GM12891 (cell line): ENCODE data around the gene DDX31.

Source experiments
- DNase-seq: peaks from one replicate; pipeline ENCODE4 v3.0.0; 2011; ENCODE audit warnings: low spot score; ENCODE audit not compliant: insufficient read length
- FAIRE-seq: peaks from 2 replicates; lab custom pipeline; 2011; peaks lifted over from hg19 to GRCh38; lab: Jason Lieb, UNC
- PAX5 ChIP-seq: IDR thresholded peaks from 2 replicates; pipeline ENCODE4 v1.6.1; 2011; ENCODE audit warnings: low read length, moderate library complexity, mild to moderate bottlenecking; ENCODE audit not compliant: insufficient read depth, severe bottlenecking
- POLR2A ChIP-seq: IDR thresholded peaks from 2 replicates; pipeline ENCODE4 v1.6.1; 2011; ENCODE audit warnings: low read depth, low read length, control low read depth
- POLR2AphosphoS5 ChIP-seq: IDR thresholded peaks from 2 replicates; pipeline ENCODE4 v1.6.1; 2011; ENCODE audit warnings: low read depth, low read length, control low read depth
- POU2F2 ChIP-seq: IDR thresholded peaks from 2 replicates; pipeline ENCODE4 v1.6.1; 2011; ENCODE audit warnings: low read depth, mild to moderate bottlenecking, control low read depth, low read length, moderate library complexity
- SPI1 ChIP-seq: IDR thresholded peaks from 2 replicates; pipeline ENCODE4 v1.6.1; 2011; ENCODE audit warnings: low read depth, low read length, control low read depth
- TAF1 ChIP-seq: IDR thresholded peaks from 2 replicates; pipeline ENCODE4 v1.6.1; 2011; ENCODE audit warnings: low read depth, low read length, control low read depth

DDX31 gene

DNA sequence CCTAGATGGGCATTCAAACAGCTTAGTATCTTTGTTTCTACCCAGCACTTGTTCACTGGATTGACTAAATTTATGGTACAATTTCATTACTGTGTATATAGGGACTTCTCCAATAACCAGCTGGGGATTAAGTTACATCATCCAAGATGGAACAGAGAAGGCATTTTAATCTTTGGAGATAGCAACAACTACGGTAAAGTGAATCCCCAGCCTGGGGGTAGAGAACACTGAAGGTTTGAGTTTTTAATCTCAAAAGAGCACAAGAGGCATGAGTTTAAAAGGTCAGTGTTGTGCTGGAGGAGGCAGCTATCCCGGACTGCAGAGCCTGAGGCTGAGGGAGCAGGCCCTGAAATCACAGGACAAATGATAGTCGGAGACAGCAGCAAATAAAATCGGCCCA, 28.6 kb downstream of the DDX31 start:
- no peak for DNase-seq
- no peak for FAIRE-seq
- no peak for TF ChIP-seq POLR2A
- no peak for TF ChIP-seq POLR2AphosphoS5
- no peak for TF ChIP-seq SPI1
- no peak for TF ChIP-seq TAF1
- TF ChIP-seq PAX5: no peak
- TF ChIP-seq POU2F2: no peak

- no peak for FAIRE-seq
- TF ChIP-seq SPI1 (no peak), TAF1 (no peak), PAX5 (no peak), POLR2AphosphoS5 (no peak), POU2F2 (no peak), POLR2A (no peak)
- DNase-seq: no peak
These were observed 30.5 kb downstream of the DDX31 start for GRCh38 chr9:132639322-132639721.

DNA sequence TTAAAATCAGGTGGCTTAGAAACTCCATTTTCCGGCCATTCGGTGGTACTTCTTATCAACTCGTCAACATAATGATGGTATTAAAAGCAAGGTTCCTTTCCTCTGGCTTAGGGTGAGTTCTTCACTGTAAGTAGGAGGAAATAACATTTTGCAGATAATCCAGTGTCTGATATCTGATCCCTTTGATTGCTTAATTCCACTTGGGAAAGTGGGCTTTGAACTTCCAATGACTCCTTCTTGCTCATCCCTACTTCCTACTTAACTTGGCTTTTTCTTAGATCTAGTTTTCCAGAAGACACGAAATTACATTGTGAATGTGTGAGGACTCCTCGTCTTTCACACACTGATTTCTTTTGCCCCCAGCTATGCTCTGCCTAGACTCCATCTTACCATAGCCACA, 31.5 kb downstream of the DDX31 start:
- no peak for DNase-seq
- TF ChIP-seq PAX5 (no peak), POLR2A (no peak), POLR2AphosphoS5 (no peak), POU2F2 (no peak), TAF1 (no peak), SPI1 (no peak)
- no peak for FAIRE-seq

- FAIRE-seq (no peak), DNase-seq (no peak)
- TF ChIP-seq TAF1: no peak
- TF ChIP-seq PAX5: no peak
- TF ChIP-seq SPI1: no peak
- TF ChIP-seq POLR2A: no peak
- no peak for TF ChIP-seq POU2F2
- no peak for TF ChIP-seq POLR2AphosphoS5
These were observed 32.0 kb downstream of the DDX31 start for GRCh38 chr9:132637801-132638200.

DNA sequence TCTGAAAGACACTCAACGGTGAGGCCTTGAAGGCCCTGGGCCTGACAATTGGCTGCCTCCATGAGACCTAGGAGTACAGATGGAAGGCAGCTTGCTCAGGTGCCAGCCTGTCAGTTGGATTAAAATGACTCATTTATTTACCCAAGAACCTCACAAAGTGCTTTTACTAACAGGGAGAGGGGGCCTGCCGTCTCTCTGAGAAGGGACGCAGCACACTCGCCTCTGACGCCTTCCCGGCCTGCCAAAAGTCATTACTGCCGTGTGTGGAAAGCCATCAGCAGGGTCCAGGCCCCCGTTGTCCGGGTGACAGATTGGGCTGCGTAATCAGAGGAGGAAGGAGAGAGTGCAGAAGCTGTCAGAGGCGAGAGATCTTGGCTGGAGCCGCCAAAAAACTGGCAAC, 32.4 kb downstream of the DDX31 start:
- DNase-seq: no peak
- TF ChIP-seq POU2F2: no peak
- TF ChIP-seq POLR2A: no peak
- TF ChIP-seq POLR2AphosphoS5: no peak
- no peak for TF ChIP-seq SPI1
- no peak for TF ChIP-seq TAF1
- TF ChIP-seq PAX5: no peak
- no peak for FAIRE-seq

- DNase-seq: no peak
- FAIRE-seq: no peak
- TF ChIP-seq POLR2A (no peak), SPI1 (no peak), PAX5 (no peak), POLR2AphosphoS5 (no peak), TAF1 (no peak), POU2F2 (no peak)
These were observed 35.5 kb downstream of the DDX31 start for GRCh38 chr9:132634327-132634726.

GRCh38 chr9:132632413-132633129, 37.2 kb downstream of the DDX31 start:
- TF ChIP-seq SPI1 (no peak), POU2F2 (no peak), PAX5 (no peak), POLR2A (no peak), TAF1 (no peak), POLR2AphosphoS5 (no peak)
- DNase-seq (no peak), FAIRE-seq (no peak)

GRCh38 chr9:132631685-132632084, 38.1 kb downstream of the DDX31 start:
- TF ChIP-seq TAF1 (no peak), POLR2A (no peak), POU2F2 (no peak), POLR2AphosphoS5 (no peak), SPI1 (no peak), PAX5 (no peak)
- DNase-seq: no peak
- no peak for FAIRE-seq

DNA sequence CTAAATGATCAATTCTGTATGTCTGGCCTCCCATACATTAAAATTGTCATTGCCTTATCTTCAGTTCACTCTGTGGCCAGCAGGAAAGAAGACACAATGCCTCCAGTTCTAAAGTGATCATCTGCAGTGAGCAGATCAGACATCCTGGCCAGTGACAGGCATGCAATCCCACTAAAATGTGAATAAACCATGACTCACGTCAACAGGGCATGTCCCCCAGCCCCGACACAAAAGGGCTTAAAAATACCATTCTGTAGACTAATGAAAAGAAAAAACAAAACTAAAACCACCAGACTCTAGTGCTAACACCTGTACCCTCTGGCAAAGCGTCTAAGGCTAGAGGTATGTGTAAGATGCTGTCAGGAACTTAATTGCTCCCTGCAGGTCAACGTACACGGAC, 38.5 kb downstream of the DDX31 start:
- TF ChIP-seq POLR2AphosphoS5 (no peak), PAX5 (no peak), TAF1 (no peak), POLR2A (no peak)
- FAIRE-seq: no peak
- no peak for DNase-seq

DNA sequence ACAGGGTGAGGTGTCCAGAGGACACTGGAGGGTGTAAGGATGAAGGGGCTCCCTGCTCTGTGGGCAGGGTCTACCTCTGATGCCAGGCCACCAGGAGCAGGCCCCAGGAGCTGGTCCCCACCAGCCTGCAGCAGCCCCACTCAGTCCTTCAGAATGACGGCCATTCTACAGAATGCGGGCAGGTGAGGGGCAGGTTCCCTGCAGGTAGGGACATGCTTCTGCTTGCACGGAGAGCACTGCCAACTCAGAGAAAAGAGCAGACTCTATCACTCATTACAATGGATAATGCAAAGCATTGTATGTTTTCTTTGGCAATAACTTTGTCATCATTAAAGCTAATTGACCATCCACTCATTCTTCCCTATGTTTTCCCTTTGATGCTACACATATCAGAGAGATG, 39.0 kb downstream of the DDX31 start:
- DNase-seq (no peak), FAIRE-seq (no peak)
- TF ChIP-seq POLR2A: no peak
- TF ChIP-seq POLR2AphosphoS5: no peak
- TF ChIP-seq SPI1: no peak
- no peak for TF ChIP-seq PAX5
- TF ChIP-seq POU2F2: no peak
- no peak for TF ChIP-seq TAF1

DNA sequence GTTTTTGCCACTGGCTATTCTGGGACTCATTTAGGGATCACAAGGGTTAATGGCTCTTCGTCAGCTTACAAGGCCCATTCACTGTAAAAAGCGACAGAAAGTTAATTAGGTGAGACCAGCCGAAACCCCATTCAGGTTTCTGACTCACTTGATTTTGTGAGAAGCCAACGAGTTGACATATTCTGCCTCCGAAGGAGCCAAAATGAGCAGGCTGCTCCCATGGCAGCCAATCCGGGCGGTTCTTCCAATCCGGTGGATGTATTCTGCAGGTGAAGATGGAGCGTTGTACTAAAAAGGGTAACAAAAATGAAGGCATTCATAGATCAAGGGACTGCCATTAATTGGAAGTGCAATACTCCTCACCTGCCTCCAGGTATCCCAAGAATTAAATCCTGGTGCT, 39.7 kb downstream of the DDX31 start:
- FAIRE-seq (no peak), DNase-seq (no peak)
- TF ChIP-seq PAX5 (no peak), POU2F2 (no peak), TAF1 (no peak), POLR2AphosphoS5 (no peak), SPI1 (no peak), POLR2A (no peak)
